NCI-H524 treated with DMSO at 0.1 percent for 48 hours (cell line): Measurements from ENCODE around the gene C3orf33.

ENCODE experiments used
- DNase-seq: peaks from one replicate; lab custom pipeline; 2025; lab: John Stamatoyannopoulos, UW

Gene C3orf33

DNA sequence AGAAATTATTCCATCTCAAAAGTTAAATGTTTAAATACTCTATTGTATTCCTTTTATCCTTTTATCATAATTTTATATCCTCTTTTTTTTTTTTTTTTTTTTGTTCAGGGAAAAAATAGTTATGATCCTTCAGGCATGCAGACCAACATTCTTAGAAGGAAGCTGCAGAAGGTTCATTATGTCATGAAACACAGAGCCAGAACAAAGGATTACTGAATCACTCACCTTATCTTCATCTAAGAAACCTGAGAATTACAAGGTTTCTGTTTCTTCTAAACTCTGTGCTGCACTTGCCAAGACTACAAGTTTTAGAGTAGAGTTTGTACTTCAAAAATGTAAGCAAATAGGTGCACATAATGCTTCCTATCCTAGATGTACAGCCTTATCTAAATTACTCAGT lies 64.5 kb downstream of the C3orf33 start:
- no peak for DNase-seq

DNA sequence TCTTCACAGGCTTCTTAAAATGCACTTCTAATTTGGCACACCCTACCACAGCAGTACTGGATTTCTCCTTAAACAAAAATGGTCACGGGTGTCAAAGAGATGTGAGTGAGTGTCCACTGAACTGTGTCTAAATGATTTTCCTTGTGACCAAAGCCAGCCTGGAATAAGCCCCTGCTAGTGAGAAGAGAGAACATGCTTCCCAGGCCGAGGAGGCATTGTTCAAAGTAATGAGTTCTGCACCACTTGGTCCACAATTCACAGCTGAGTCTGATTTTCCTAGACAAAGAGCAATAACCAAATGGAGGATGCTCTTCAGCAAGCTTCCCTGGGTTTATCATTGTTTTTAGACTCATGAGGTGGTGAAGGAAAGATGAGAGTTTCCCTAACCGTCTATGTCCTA lies 65.0 kb downstream of the C3orf33 start:
- DNase-seq: no peak

DNA sequence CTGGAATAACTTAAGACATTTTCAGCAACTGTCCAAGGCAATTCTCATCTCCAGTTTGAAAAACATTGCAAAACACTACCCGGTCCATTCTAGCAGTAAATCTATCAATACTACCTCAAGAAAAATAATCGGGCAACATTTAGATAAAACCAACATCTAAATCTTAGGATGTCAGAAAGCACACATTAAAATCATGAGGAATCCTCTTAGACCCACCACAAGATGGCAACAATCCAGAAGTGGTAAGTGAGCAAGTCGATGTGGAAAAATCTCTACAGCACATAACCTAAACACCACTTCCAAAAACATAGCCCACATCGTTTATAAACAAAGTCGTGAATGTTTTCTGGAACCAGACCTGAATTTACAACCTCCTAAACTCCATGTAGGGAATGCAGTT lies 66.9 kb downstream of the C3orf33 start:
- no peak for DNase-seq

DNA sequence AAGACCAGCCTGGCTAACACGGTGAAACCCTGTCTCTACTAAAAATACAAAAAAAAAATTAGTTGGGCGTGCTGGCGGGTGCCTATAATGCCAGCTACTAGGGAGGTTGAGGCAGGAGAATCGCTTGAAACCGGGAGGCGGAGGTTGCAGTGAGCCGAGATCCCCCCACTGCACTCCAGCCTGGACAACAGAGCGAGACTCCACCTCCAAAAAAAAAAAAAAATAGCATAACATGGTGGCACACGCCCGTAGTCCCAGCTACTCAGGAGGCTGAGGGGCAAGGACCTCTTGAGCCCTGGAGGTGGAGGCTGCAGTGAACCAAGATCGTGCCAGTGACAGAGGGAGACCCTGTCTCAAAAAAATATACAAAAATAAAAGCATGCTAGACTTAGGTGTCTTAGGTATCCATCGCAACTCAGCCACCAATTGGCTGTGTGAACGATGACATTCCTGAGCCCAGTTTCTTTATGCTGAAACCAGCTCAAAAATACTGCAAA lies 67.5 kb downstream of the C3orf33 start:
- no peak for DNase-seq

DNA sequence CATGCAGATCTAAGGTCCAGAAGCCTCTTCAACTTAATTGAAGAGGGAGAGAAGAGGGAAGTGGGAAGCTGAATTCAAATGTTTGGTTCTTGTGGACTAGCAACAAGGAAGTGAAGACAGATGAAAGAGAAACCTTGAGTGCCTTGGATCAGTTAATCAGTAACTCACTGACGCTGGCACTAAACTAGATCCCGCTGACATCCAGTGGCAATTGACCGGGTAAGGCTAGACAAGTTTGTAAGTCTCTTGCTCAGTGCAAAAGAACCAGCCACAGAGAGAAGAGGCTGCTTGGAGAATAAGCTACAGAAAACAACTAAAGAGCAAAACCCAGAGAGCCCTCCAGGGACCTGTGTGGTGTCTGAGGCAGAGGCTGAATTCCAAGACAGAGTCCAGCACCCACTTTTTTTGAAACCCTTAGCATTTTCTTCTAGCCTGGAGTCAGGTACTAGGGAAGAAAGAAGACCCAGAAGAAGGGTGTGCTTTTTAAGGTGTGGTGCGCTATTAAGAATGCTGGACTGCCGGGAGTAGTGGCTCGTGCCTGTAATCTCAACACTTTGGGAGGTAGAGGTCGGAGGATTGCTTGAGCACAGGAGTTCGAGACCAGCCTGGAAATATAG lies 68.1 kb downstream of the C3orf33 start:
- no peak for DNase-seq

DNA sequence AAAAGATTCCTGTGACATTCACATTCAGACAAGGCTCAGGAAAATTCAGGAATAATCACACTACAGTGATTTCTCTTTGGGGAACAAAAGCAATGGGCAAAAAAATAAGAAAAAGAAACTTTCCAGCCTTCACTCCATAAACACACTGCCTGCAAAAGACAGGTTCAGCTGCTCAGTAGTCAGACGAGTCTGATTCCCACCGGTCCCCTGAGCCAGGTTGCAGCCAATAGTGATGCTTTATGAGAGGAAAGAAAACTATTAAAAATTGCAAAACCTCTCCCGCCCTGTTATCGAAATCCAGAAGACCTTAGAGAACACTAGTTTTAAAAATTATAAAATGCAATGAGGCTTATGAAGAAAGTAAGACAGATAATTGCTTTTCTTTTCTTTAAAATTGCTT lies 69.7 kb downstream of the C3orf33 start:
- no peak for DNase-seq

DNA sequence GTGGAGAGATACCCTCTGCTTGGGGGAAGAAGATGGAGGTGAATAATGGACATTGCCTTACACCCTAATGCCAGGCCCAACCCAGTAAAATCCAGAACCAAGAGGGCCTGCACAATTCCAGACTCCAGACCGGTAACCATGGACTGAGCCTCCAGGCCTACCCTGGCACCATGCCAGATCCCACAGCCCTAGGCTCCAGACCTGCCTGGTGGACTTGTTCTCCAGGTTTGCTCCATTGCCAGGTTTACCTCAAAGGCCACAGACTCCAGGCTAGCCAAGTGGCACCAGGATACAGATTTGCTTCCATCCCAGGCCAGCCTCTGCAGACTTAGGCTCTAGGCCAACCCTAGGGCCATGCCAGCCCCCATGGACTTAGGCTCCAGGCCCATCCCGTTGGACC lies 75.2 kb downstream of the C3orf33 start:
- no peak for DNase-seq

DNA sequence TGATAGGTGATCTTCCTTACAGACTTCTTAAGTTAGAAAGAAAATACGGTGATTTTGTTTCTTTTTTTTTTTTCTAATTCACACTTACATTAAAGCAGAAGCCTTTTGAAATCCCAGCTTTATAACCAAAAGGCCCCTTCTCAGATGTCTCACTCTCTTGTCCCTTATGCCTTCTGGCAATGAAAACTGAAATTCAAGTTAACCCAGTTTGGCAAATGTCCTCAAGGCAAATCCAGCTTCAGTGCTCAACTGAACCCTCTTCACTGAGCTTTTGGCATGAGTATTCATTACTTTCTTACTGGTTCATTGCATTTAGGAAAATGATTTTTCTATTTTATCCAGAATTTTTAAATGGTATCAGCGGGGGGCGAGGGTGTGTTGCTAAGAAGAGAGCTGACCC lies 78.2 kb downstream of the C3orf33 start:
- no peak for DNase-seq

DNA sequence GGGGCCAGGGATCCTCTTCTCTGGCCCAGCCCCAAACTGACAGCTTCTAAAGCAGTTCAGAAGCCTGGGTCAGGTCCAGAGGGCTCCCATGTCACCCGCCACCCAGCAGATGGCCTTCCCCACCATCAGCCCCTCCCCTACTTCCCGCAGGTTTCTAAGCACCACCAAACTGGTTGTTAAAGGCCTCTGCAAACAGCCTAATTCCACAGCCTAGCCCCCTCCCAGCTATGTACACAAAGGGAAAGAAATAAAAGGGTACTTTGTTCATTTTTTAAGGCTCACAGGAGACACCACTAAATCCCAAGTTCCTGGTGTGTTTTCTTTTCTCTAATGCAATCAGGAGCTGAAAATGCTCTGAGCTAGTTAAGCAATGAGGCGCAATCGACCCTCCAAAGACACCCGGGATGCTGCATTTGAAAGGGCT lies 91.8 kb downstream of the C3orf33 start:
- DNase-seq: peak; percentile 55
